Renal cortical epithelial cell (primary cell): ENCODE data around the gene ANK3. TPM values are rescaled to one million over a fixed set of nuclear protein-coding genes. Genes with fewer than 3 reads are reported as not detected.

Experiments used
- DNase-seq: peaks from one replicate; pipeline ENCODE4 v3.0.0-alpha.2; 2011; ENCODE audit warnings: low read depth
- total RNA-seq: library from RNA; depleted of rRNA; stranded (reverse); fragments of >200 nt; gene quantifications from 2 replicates; pipeline ENCODE4 v1.2.3, GENCODE V29; 2014

ANK3 gene
- total RNA-seq, 1 donor from 2014 or later: 68.6 TPM

- peak; percentile 35 for DNase-seq
These were observed 23.8 kb upstream of the ANK3 start for GRCh38 chr10:60413306-60414012.

GRCh38 chr10:60410970-60411369, 21.3 kb upstream of the ANK3 start:
- no peak for DNase-seq

DNA sequence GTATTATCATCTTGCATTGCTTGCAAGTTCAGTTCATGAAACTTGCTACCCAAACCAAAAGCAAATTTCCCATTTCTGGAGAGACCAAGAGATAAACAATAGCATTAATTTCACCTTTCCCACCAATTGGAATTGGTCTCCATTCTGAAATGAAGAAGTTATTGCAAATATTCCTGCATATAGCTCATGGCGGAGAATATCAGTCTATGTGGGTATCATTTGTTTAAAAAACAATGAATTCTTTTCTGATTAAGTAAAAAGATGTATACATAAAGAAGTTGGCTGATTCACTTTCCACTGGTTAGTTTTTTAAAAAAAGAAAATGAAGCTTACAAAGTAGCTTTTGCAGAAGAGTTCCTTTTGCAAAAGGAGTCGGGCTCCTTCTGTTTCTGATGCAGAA, 19.5 kb upstream of the ANK3 start:
- DNase-seq: no peak

DNA sequence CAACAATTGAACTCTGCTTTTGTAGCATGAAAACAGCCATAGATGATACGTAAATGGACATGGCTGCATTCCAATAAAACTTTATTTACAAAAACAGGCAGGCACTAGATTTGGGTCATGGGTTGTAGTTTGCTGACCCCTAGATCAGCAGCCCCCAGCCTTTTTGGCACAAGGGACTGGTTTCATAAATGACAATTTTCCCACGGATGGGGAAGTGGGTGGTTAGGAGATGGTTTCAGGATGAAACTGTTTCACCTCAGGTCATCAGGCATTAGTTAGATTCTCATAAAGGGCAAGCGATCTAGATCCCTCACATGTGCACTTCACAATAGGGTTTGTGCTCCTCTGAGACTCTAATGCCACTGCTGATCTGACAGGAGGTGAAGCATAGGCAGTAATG, 16.5 kb upstream of the ANK3 start:
- no peak for DNase-seq

GRCh38 chr10:60405172-60405571, 15.5 kb upstream of the ANK3 start:
- no peak for DNase-seq

DNA sequence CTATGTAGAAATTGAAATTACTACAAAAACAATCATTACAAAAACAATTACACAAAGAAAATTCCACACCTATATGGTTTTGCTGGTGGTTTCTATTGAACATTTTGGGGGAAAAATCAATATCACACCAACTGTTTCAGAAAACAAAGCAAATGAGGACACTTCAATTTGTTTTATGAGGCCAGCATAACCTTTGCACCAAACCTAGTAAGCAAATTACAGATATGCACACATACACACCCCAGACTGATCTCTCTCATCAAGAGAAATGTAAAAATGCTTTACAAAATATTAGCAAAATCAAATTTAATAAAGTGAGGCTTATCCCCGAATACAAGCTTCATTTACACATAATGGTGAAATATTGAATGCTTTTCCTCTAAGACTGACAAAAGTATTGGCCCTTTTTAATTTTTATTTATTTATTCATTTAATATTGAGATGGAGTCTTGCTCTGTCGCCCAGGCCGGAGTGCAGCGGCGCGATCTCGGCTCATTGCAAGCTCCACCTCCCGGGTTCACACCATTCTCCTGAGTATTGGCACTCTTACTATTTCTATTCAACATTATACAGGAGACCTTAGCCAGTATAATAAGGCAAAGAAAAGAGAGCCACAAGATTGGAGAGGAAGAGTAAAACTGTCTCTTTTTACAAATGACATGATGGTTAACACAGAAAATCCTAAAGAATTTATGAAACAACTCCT, 13.6 kb upstream of the ANK3 start:
- DNase-seq: no peak

GRCh38 chr10:60400366-60400765, 10.7 kb upstream of the ANK3 start:
- no peak for DNase-seq

- no peak for DNase-seq
These were observed 9.7 kb upstream of the ANK3 start for GRCh38 chr10:60399328-60399727.

GRCh38 chr10:60397792-60398191, 8.1 kb upstream of the ANK3 start:
- no peak for DNase-seq

- DNase-seq: no peak
These were observed 7.1 kb upstream of the ANK3 start for GRCh38 chr10:60396766-60397165.

GRCh38 chr10:60395711-60396110, 6.0 kb upstream of the ANK3 start:
- DNase-seq: no peak

DNA sequence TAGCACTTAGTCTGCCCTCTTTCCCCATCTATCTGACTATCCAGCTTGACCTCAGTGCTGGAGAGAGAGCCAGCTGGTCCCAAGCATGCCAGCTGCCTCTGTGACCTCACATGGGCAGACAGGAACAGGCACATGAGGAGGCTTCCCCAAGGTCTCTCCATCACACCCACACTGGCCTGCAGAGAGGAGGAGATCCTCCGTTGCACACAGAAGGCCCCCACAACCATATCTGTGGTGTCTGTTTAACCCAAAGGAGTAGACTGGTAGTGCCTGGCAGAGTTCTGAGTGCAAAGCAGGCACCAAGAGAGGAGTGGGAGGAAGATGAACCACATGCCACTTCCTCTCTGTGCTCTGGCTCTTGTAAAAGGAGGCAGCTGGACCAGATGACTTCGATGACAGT, 4.8 kb upstream of the ANK3 start:
- DNase-seq: no peak

DNA sequence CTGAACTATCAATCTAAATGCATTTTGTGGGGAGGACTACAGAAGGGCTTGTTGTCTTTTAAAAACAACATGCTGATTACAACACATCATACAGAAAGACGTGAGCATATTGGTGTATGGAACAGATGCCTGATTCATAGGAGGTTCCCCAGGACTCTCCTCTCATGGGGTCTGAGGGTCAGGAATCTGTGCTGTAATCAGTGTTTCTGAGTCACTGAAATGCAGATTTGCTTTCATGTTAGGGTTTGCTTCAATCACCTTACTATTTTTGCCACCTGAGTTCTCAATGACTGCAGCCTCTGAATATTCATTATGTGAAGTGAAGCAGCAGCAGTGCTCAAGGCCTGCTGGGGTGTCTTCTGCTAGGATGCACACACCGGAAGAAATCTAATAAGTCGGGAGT, 550 bp upstream of the ANK3 start:
- peak; percentile 42 for DNase-seq

- peak; percentile 52 for DNase-seq
These were observed 870 bp downstream of the ANK3 start for GRCh38 chr10:60388709-60389301.

DNA sequence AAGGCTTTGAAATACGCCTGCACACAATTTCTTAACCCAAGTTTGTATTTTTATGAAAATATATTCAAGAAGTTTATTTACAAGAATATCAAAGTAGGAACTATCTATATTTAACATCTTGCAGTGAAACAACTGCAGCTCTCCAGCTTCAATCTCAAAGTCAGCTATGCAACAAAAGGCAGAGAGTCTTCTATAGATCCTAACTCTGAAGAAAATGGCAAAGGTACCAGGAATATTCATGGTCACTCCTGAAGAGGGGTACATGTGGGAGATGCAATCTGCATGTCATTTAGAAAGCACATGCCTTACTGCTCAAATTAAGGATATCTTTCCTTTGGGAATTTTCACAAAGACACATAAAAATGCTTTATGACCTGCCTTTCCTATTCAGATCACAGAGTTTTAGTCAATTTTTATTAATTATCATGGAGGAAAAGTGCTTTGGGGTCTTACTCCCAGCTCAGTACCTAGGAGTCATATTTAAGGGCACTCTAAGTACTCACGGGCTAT, 1.5 kb downstream of the ANK3 start:
- no peak for DNase-seq

DNA sequence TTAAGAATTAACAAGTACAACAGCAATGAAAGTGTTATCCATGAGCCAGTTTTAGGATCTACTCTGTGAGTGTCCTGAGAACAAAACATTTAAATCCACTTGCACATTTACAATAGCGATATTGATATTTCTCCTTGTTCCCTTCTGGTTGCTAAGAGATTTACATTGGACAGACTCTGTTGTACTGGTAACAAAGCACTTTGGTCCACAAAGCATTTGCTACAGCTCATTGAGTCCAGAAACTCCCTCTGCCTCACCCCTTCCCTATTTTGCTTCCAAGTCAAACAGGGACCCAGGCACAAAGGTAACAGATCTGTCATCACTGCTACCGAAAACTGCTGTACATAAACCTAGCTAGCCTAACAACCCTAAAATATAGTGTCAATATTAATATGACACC, 2.1 kb downstream of the ANK3 start:
- peak; percentile 78 for DNase-seq

GRCh38 chr10:60385399-60385738, 4.3 kb downstream of the ANK3 start:
- DNase-seq: peak; percentile 7

GRCh38 chr10:60384708-60385398, 4.8 kb downstream of the ANK3 start:
- peak; percentile 99 for DNase-seq

DNA sequence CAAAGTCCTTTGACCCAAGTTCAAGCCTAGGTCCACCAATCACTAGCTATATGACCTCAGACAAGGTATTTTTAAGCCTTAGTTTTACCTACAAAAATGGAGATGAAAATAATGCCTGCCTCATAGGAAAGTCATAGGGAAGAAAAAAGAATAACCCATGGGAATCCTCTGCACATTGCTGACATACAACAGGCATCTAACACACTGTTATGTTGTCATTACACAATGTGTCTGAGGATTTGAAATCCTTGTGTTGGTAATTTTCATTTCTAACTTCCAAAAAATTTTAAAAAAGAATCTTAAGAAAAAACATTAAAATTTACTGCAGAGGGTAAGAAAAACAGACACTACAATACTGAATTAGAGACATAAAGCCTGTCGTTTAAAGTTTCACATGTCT, 5.7 kb downstream of the ANK3 start:
- peak; percentile 18 for DNase-seq

DNA sequence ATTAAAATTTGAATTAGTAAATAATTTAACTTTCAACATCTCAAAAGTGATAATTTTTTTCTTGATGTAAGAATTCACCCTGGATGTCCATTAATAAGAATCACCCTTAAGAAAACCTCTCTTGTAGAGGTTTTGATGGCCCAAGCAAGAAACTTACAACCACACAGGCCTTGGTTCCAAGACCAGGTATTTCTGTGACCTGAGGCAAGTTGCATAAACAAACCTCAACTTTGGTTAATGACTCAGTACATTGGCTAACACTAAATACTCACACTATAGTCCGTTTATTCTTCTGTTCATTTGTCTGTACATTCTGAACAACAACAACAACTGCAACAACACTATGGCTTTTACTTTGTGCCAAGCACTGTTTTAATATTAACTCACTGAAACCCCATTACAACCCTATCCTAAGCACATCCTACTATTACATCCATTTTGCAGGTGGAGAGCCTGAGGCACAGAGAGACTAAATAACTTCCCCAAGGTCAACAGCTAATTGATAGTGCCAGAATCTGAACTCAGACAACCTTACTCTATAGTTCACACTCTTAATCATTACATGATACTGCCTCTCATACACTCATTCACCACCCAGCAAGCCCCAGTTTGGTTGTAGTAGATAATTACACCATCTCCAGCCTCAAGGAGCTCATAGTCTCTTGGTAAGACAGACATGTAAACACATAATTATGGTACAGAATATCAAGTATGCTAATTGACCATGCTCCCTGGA, 6.6 kb downstream of the ANK3 start:
- peak; percentile 97 for DNase-seq

DNA sequence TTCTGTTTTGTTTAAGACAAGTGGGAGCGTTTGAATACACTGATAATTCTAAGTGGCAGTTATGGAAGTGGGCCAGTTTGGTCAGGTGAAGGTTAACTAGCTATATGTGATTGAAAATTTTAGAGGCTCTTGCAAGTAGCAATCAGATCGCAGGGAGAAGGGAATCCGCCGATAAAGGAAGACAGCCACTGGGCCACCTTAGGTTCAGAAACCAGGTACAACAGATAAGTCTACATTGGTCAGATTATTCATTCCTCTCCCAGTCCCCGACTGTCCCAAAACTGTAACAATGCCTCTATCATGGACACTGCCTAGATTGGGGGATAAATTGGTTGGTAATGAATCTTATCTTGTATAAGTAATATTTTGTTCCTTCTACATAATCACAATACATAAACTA, 8.9 kb downstream of the ANK3 start:
- no peak for DNase-seq

GRCh38 chr10:60377955-60378354, 11.7 kb downstream of the ANK3 start:
- DNase-seq: peak; percentile 59
